SK-N-SH (cell line): Measurements from ENCODE around the gene PDLIM4. TPM values are rescaled to one million over a fixed set of nuclear protein-coding genes. Genes with fewer than 3 reads are reported as not detected.

ENCODE experiments used
- CTCF ChIA-PET: fragments of 300-600, 350-600 bp; formaldehyde crosslinking; extraction: SDS; loops from one replicate; lab custom pipeline; 2021; lab: Yijun Ruan, JAX
- POLR2A ChIA-PET: fragments of 350-600 bp; sonication (Branson Sonifier 250); formaldehyde crosslinking; extraction: SDS; loops from one replicate; lab custom pipeline; 2020; ENCODE audit warnings: antibody characterized with exemption, inconsistent platforms; lab: Yijun Ruan, JAX
- DNase-seq: peaks from one replicate; pipeline ENCODE4 v3.0.0; 2012
- H2AFZ ChIP-seq: fragments of 200-600 bp; sonication (generic); 2 replicates; pipeline ENCODE4 v1.8.1; 2016; ENCODE audit warnings: antibody characterized with exemption, mild to moderate bottlenecking, low read depth
- H3F3A ChIP-seq: fragments of 200-600 bp; sonication (generic); replicated peaks from 2 replicates; pipeline ENCODE3; 2016; ENCODE audit warnings: antibody characterized with exemption, mild to moderate bottlenecking; ENCODE audit not compliant: insufficient read depth
- H3K27ac ChIP-seq, 2 experiments: fragments of 200-500 bp in 1 of 2; fragments of 200-600 bp in 1 of 2; sonication (Bioruptor generic) in 1 of 2; sonication (generic), shearing (Covaris generic) in 1 of 2; 2 replicates each; pipeline versions ENCODE4 v1.5.1 to v1.6.1; 2014 to 2016; ENCODE audit warnings: low read depth in 2 of 2, inconsistent platforms in 1 of 2, low read length in 1 of 2, mild to moderate bottlenecking in 1 of 2, mixed read lengths in 1 of 2
- H3K27me3 ChIP-seq: fragments of 200-600 bp; sonication (generic), shearing (Covaris generic); 2 replicates; pipeline ENCODE4 v1.6.1; 2016; ENCODE audit warnings: mixed run types; ENCODE audit not compliant: insufficient read depth
- H3K36me3 ChIP-seq, 2 experiments: fragments of 200-500 bp in 1 of 2; fragments of 200-600 bp in 1 of 2; sonication (Bioruptor generic) in 1 of 2; sonication (generic) in 1 of 2; replicated peaks in 1 of 2; 2 replicates each; pipeline versions ENCODE3 to v1.5.1; 2014 to 2016; ENCODE audit warnings: low read length in 1 of 2, mild to moderate bottlenecking in 1 of 2; ENCODE audit not compliant: insufficient read depth in 2 of 2, control insufficient read depth in 1 of 2
- H3K4me1 ChIP-seq, 2 experiments: fragments of 200-500 bp in 1 of 2; fragments of 200-600 bp in 1 of 2; sonication (Bioruptor generic) in 1 of 2; sonication (generic), shearing (Covaris generic) in 1 of 2; 2 replicates each; pipeline versions ENCODE4 v1.5.1 to v1.6.1; 2014 to 2016; ENCODE audit warnings: low read depth in 1 of 2, low read length in 1 of 2, mixed run types in 1 of 2; ENCODE audit not compliant: insufficient read depth in 2 of 2, control insufficient read depth in 1 of 2
- H3K4me2 ChIP-seq: fragments of 200-600 bp; sonication (generic), shearing (Covaris generic); 2 replicates; pipeline ENCODE4 v1.6.1; 2017; ENCODE audit warnings: mixed run types
- H3K4me3 ChIP-seq, 2 experiments: fragments of 200-500 bp in 1 of 2; fragments of 200-600 bp in 1 of 2; sonication (Bioruptor generic) in 1 of 2; sonication (generic), shearing (Covaris generic) in 1 of 2; 2 replicates each; pipeline versions ENCODE4 v1.5.1 to v1.8.1; 2014 to 2016; ENCODE audit warnings: low read depth in 2 of 2, inconsistent platforms in 1 of 2, low read length in 1 of 2, mild to moderate bottlenecking in 1 of 2, mixed read lengths in 1 of 2, moderate library complexity in 1 of 2
- H3K79me2 ChIP-seq: fragments of 200-600 bp; sonication (generic); 2 replicates; pipeline ENCODE4 v1.8.1; 2017; ENCODE audit warnings: mild to moderate bottlenecking; ENCODE audit not compliant: insufficient read depth
- H3K9ac ChIP-seq: fragments of 200-600 bp; sonication (generic); 2 replicates; pipeline ENCODE4 v1.6.1; 2017; ENCODE audit warnings: mixed run types
- H3K9me2 ChIP-seq: fragments of 200-600 bp; sonication (generic); 2 replicates; pipeline ENCODE4 v1.6.1; 2017; ENCODE audit warnings: mixed run types
- H3K9me3 ChIP-seq: fragments of 200-600 bp; sonication (generic); 2 replicates; pipeline ENCODE4 v1.6.1; 2017; ENCODE audit warnings: mixed run types, mild to moderate bottlenecking, moderate library complexity
- H4K20me1 ChIP-seq: fragments of 200-600 bp; sonication (generic); 2 replicates; pipeline ENCODE4 v1.6.1; 2017; ENCODE audit warnings: mild to moderate bottlenecking, mixed run types; ENCODE audit not compliant: insufficient read depth
- EZH2phosphoT487 ChIP-seq: fragments of 200-600 bp; sonication (generic); IDR thresholded peaks from 2 replicates; pipeline ENCODE4 v1.6.1; 2017; ENCODE audit warnings: low read depth, mixed run types, mild to moderate bottlenecking, antibody characterized with exemption, moderate library complexity, borderline replicate concordance
- FOSL2 ChIP-seq: IDR thresholded peaks from 2 replicates; pipeline ENCODE4 v1.4.0; 2012; ENCODE audit warnings: low read depth, mild to moderate bottlenecking, moderate library complexity, borderline replicate concordance
- FOXM1 ChIP-seq: IDR thresholded peaks from 2 replicates; pipeline ENCODE4 v1.4.0; 2012; ENCODE audit warnings: low read depth, mild to moderate bottlenecking
- GABPA ChIP-seq: IDR thresholded peaks from 2 replicates; pipeline ENCODE4 v1.4.0; 2012; ENCODE audit warnings: low read depth, mild to moderate bottlenecking
- JUND ChIP-seq: IDR thresholded peaks from 2 replicates; pipeline ENCODE4 v1.4.0; 2012
- MEF2A ChIP-seq: IDR thresholded peaks from 2 replicates; pipeline ENCODE4 v1.4.0; 2012; ENCODE audit warnings: low read depth, borderline replicate concordance
- MXI1 ChIP-seq: IDR thresholded peaks from 2 replicates; pipeline ENCODE4 v1.6.1; 2012; ENCODE audit warnings: mild to moderate bottlenecking, low read depth, low read length, improper control_type of control experiment
- NFIC ChIP-seq: IDR thresholded peaks from 2 replicates; pipeline ENCODE4 v1.4.0; 2012; ENCODE audit warnings: borderline replicate concordance
- NRF1 ChIP-seq: IDR thresholded peaks from 2 replicates; pipeline ENCODE4 v1.6.1; 2012; ENCODE audit warnings: low read depth, mild to moderate bottlenecking, low read length
- RXRA ChIP-seq: IDR thresholded peaks from 2 replicates; pipeline ENCODE4 v1.4.0; 2012; ENCODE audit warnings: low read depth, mild to moderate bottlenecking, borderline replicate concordance
- TAF1 ChIP-seq: IDR thresholded peaks from 2 replicates; pipeline ENCODE4 v1.6.1; 2012; ENCODE audit warnings: low read depth, mild to moderate bottlenecking, low read length, moderate library complexity, borderline replicate concordance
- TEAD4 ChIP-seq: IDR thresholded peaks from 2 replicates; pipeline ENCODE4 v1.4.0; 2012; ENCODE audit warnings: mild to moderate bottlenecking, borderline replicate concordance; ENCODE audit not compliant: insufficient read depth
- YY1 ChIP-seq: IDR thresholded peaks from 2 replicates; pipeline ENCODE4 v1.4.0; 2012; ENCODE audit warnings: low read depth, mild to moderate bottlenecking
- WGBS: methylation state at CpG from one replicate; pipeline ENCODE4 v1.1.6; 2017; ENCODE audit warnings: low lambda C conversion rate; 5-methylcytosine and 5-hydroxymethylcytosine counted together
- polyA plus RNA-seq, 3 experiments: library from polyadenylated mRNA; depleted of rRNA; stranded (reverse); fragments of >200 nt; gene quantifications; 2 replicates each; pipeline ENCODE4 v1.2.3, GENCODE V29; 2012
- TF ChIP-seq, protein P1 (sequence below): IDR thresholded peaks from 2 replicates; pipeline ENCODE4 v1.6.1; 2012; ENCODE audit warnings: mild to moderate bottlenecking, low read depth, low read length, moderate library complexity
- TF ChIP-seq, protein P2 (sequence below): fragments of 200-600 bp; sonication (generic); IDR thresholded peaks from 2 replicates; pipeline ENCODE4 v1.6.1; 2017; ENCODE audit warnings: antibody characterized with exemption, mild to moderate bottlenecking, moderate library complexity
- TF ChIP-seq, protein P3 (sequence below): fragments of 150-350 bp; IDR thresholded peaks from 2 replicates; pipeline ENCODE4 v1.6.1; 2017; ENCODE audit warnings: antibody characterized with exemption, low read length, low read depth, borderline replicate concordance

Gene PDLIM4
- polyA plus RNA-seq, 1 of the 3 experiments (the other 2 are of a cell fraction), result 57.1 TPM

DNA sequence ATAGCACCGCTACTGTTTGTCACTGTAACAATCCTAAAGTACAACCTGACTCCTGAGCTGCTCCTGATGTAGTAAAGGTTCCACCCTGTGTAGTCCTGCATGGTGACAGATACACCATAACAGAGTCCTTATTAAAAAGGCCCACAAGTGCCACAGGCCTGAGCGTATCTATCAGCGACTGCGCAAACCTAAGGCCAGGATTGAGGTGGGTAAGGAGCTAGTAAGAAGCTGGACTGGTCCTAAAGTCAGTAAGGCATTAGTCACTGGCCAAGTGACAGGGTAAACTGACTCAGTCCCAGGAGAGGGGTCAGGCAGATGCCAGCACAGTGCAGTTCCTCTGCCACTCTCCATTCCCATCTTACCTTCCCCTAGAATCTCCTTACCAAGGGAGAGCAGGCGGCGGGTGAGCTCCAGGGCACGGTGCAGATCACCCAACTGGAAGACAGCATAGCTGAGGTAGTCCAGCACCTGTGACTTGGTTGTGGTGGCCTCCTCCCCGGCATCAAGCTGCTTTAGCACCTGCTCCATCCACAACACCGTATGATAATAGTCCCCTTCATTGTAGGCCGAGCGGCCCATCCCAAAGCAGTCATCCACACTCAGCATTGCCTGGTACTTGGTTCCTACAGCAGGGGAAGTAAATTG, 47.5 kb upstream of the PDLIM4 start (continued):
- TF ChIP-seq, protein P1, sequence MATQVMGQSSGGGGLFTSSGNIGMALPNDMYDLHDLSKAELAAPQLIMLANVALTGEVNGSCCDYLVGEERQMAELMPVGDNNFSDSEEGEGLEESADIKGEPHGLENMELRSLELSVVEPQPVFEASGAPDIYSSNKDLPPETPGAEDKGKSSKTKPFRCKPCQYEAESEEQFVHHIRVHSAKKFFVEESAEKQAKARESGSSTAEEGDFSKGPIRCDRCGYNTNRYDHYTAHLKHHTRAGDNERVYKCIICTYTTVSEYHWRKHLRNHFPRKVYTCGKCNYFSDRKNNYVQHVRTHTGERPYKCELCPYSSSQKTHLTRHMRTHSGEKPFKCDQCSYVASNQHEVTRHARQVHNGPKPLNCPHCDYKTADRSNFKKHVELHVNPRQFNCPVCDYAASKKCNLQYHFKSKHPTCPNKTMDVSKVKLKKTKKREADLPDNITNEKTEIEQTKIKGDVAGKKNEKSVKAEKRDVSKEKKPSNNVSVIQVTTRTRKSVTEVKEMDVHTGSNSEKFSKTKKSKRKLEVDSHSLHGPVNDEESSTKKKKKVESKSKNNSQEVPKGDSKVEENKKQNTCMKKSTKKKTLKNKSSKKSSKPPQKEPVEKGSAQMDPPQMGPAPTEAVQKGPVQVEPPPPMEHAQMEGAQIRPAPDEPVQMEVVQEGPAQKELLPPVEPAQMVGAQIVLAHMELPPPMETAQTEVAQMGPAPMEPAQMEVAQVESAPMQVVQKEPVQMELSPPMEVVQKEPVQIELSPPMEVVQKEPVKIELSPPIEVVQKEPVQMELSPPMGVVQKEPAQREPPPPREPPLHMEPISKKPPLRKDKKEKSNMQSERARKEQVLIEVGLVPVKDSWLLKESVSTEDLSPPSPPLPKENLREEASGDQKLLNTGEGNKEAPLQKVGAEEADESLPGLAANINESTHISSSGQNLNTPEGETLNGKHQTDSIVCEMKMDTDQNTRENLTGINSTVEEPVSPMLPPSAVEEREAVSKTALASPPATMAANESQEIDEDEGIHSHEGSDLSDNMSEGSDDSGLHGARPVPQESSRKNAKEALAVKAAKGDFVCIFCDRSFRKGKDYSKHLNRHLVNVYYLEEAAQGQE, result no peak
- TF ChIP-seq RXRA, result no peak
- no peak for TF ChIP-seq GABPA
- TF ChIP-seq NRF1, result no peak
- no peak for TF ChIP-seq MEF2A
- TF ChIP-seq NFIC, result no peak
- TF ChIP-seq TAF1, result no peak
- no peak for TF ChIP-seq EZH2phosphoT487
- TF ChIP-seq JUND, result no peak
- TF ChIP-seq MXI1, result no peak
- TF ChIP-seq, protein P2, sequence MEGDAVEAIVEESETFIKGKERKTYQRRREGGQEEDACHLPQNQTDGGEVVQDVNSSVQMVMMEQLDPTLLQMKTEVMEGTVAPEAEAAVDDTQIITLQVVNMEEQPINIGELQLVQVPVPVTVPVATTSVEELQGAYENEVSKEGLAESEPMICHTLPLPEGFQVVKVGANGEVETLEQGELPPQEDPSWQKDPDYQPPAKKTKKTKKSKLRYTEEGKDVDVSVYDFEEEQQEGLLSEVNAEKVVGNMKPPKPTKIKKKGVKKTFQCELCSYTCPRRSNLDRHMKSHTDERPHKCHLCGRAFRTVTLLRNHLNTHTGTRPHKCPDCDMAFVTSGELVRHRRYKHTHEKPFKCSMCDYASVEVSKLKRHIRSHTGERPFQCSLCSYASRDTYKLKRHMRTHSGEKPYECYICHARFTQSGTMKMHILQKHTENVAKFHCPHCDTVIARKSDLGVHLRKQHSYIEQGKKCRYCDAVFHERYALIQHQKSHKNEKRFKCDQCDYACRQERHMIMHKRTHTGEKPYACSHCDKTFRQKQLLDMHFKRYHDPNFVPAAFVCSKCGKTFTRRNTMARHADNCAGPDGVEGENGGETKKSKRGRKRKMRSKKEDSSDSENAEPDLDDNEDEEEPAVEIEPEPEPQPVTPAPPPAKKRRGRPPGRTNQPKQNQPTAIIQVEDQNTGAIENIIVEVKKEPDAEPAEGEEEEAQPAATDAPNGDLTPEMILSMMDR, result no peak

DNA sequence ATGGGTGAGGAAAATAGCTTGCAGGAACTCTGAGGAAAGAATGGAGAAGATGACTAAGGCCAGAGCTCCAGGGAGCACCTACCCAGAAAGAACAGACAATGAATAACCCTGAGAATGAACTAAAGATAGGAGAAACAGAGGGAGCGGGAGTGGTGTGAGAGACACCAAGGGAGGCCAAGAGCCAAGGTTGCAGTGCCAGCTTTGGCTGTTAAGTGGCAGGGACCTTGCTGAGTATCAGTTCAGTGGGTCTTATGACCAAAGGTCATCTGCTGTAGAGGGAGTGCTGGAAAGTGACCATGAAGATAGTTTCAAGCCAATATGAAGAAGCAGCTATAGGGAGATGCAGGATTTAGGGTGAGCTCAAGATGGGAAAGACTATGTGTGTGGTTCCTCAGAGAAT, 46.6 kb upstream of the PDLIM4 start:
- Histone ChIP-seq H3K27ac (no peak overlapping the region), H3K9me3 (no peaks in the 10 kb centered on the region), H3K4me1 (peaks cover 7 to 14% of the 10 kb centered on the region in 2 experiments; a peak in 3 of 4 replicates), H3K4me3 (no peak overlapping the region), H3K36me3 (peaks cover 27 to 39% of the 10 kb centered on the region in 2 experiments), H3K4me2 (no peak overlapping the region), H3K27me3 (no peaks in the 10 kb centered on the region), H2AFZ (no peak overlapping the region), H4K20me1 (no peaks in the 10 kb centered on the region), H3K79me2 (no peaks in the 10 kb centered on the region), H3K9me2 (no peaks in the 10 kb centered on the region), H3K9ac (no peak overlapping the region), H3F3A (no peaks in the 10 kb centered on the region)
- WGBS, result 95% methylated on average over 1 of the region's 1 CpG
- no peak for DNase-seq
- POLR2A ChIA-PET, result no interaction called here
- no peak for TF ChIP-seq RXRA
- TF ChIP-seq YY1, result no peak
- TF ChIP-seq TEAD4, result no peak
- TF ChIP-seq FOSL2, result no peak
- TF ChIP-seq, protein P3, sequence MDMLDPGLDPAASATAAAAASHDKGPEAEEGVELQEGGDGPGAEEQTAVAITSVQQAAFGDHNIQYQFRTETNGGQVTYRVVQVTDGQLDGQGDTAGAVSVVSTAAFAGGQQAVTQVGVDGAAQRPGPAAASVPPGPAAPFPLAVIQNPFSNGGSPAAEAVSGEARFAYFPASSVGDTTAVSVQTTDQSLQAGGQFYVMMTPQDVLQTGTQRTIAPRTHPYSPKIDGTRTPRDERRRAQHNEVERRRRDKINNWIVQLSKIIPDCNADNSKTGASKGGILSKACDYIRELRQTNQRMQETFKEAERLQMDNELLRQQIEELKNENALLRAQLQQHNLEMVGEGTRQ, result no peak
- TF ChIP-seq TAF1, result no peak
- TF ChIP-seq FOXM1, result no peak
- no peak for TF ChIP-seq MEF2A
- TF ChIP-seq JUND, result no peak
- TF ChIP-seq, all 33 proteins: peak for 0
- CTCF ChIA-PET, result interaction anchor here (1.3 kb wide), 1 partner anchor 31 kb away, joined by 3 read pairs; no protein-coding TSS in a partner anchor
